CD14-positive monocyte (primary cell): ENCODE data around the gene PLCD3. TPM values are rescaled to one million over a fixed set of nuclear protein-coding genes. Genes with fewer than 3 reads are reported as not detected.

Source experiments
- DNase-seq, 3 donors: peaks; one replicate each; pipeline ENCODE4 v3.0.0-alpha.2; 2011 to 2022
- H2AFZ ChIP-seq: 2 replicates; pipeline ENCODE4 v1.6.0; 2012; ENCODE audit warnings: mild to moderate bottlenecking, low read depth, low read length, inconsistent platforms; ENCODE audit not compliant: insufficient read depth, poor library complexity, severe bottlenecking
- H3K27ac ChIP-seq, 2 donors: 1 replicate in 1 of 2; 2 replicates in 1 of 2; pipeline ENCODE4 v1.5.1; 2012 to 2013; ENCODE audit warnings: low read length in 2 of 2, control low read depth in 1 of 2, inconsistent platforms in 1 of 2, low read depth in 1 of 2, mild to moderate bottlenecking in 1 of 2
- H3K27me3 ChIP-seq, 2 donors: one replicate each; pipeline versions ENCODE4 v1.6.0 to v1.6.1; 2011 to 2013; ENCODE audit warnings: low read length in 2 of 2; ENCODE audit not compliant: control insufficient read depth in 2 of 2, insufficient read depth in 2 of 2
- H3K36me3 ChIP-seq, 2 donors: replicated peaks in 1 of 2; 1 replicate in 1 of 2; 2 replicates in 1 of 2; pipeline versions ENCODE4 v1.5.1 to v1.6.1; 2012 to 2013; ENCODE audit warnings: low read length in 2 of 2, control low read depth in 1 of 2, inconsistent platforms in 1 of 2, mild to moderate bottlenecking in 1 of 2; ENCODE audit not compliant: insufficient read depth in 2 of 2, control insufficient read depth in 1 of 2
- H3K4me1 ChIP-seq, 2 donors: 1 replicate in 1 of 2; 2 replicates in 1 of 2; pipeline versions ENCODE4 v1.5.1 to v1.6.1; 2012 to 2013; ENCODE audit warnings: low read length in 2 of 2, control low read depth in 1 of 2, inconsistent platforms in 1 of 2, mild to moderate bottlenecking in 1 of 2, moderate library complexity in 1 of 2; ENCODE audit not compliant: insufficient read depth in 2 of 2, control insufficient read depth in 1 of 2
- H3K4me2 ChIP-seq: replicated peaks from 2 replicates; pipeline ENCODE3; 2012; ENCODE audit warnings: low read length, moderate library complexity, mild to moderate bottlenecking; ENCODE audit not compliant: poor library complexity, severe bottlenecking; ENCODE audit errors: extremely low read depth
- H3K4me3 ChIP-seq, 3 experiments: fragments of 200-600 bp in 1 of 3; sonication (generic) in 1 of 3; replicated peaks in 1 of 3; 1 replicate in 2 of 3; 2 replicates in 1 of 3; pipeline ENCODE4 v1.5.1; 2011 to 2013; ENCODE audit warnings: low read length in 3 of 3, mild to moderate bottlenecking in 3 of 3, control low read depth in 2 of 3, low read depth in 2 of 3, inconsistent platforms in 1 of 3, moderate library complexity in 1 of 3
- H3K79me2 ChIP-seq: 2 replicates; pipeline ENCODE4 v1.6.0; 2012; ENCODE audit warnings: mild to moderate bottlenecking, control low read depth, inconsistent platforms, low read length, moderate library complexity; ENCODE audit not compliant: insufficient read depth
- H3K9ac ChIP-seq: 2 replicates; pipeline ENCODE4 v1.6.0; 2017; ENCODE audit warnings: low read length, mild to moderate bottlenecking; ENCODE audit not compliant: insufficient read depth, poor library complexity, severe bottlenecking
- H3K9me3 ChIP-seq, 2 donors: replicated peaks in 1 of 2; 1 replicate in 1 of 2; 2 replicates in 1 of 2; pipeline versions ENCODE4 v1.5.1 to v1.6.1; 2012 to 2013; ENCODE audit warnings: low read length in 2 of 2, control low read depth in 1 of 2; ENCODE audit not compliant: control insufficient read depth in 1 of 2, insufficient read depth in 1 of 2
- H4K20me1 ChIP-seq: 2 replicates; pipeline ENCODE4 v1.6.0; 2012; ENCODE audit warnings: mild to moderate bottlenecking, low read length, control low read depth, moderate library complexity; ENCODE audit not compliant: insufficient read depth
- H3K27ac Mint-ChIP-seq, 7 donors: one replicate each; pipeline ENCODE4 v1.8.0; 2020; ENCODE audit warnings: mild to moderate bottlenecking in 7 of 7, mixed read lengths in 7 of 7, moderate library complexity in 6 of 7, inconsistent platforms in 2 of 7
- H3K27me3 Mint-ChIP-seq, 3 donors: one replicate each; pipeline ENCODE4 v1.8.0; 2021 to 2022; ENCODE audit warnings: low read depth in 3 of 3, mild to moderate bottlenecking in 3 of 3, mixed read lengths in 3 of 3, moderate library complexity in 3 of 3, inconsistent platforms in 1 of 3
- H3K36me3 Mint-ChIP-seq, 2 donors: one replicate each; pipeline ENCODE4 v1.8.0; 2020; ENCODE audit warnings: mixed read lengths in 2 of 2, inconsistent platforms in 1 of 2, mild to moderate bottlenecking in 1 of 2
- H3K4me1 Mint-ChIP-seq: one replicate; pipeline ENCODE4 v1.8.0; 2020; ENCODE audit warnings: mild to moderate bottlenecking, mixed read lengths
- H3K4me3 Mint-ChIP-seq, 2 donors: one replicate each; pipeline ENCODE4 v1.8.0; 2020; ENCODE audit warnings: mild to moderate bottlenecking in 2 of 2, mixed read lengths in 2 of 2, moderate library complexity in 1 of 2
- H3K9me3 Mint-ChIP-seq, 7 donors: one replicate each; pipeline ENCODE4 v1.8.0; 2020 to 2022; ENCODE audit warnings: mixed read lengths in 7 of 7, mild to moderate bottlenecking in 6 of 7, moderate library complexity in 6 of 7, inconsistent platforms in 2 of 7
- CTCF ChIP-seq: fragments of 200-600 bp; IDR thresholded peaks from one replicate; pipeline ENCODE4 v1.8.0; 2022; ENCODE audit warnings: antibody characterized with exemption, mild to moderate bottlenecking
- WGBS: methylation state at CpG from one replicate; pipeline ENCODE4 v1.1.5; 2013; ENCODE audit warnings: missing lambda C conversion rate; ENCODE audit not compliant: insufficient coverage; 5-methylcytosine and 5-hydroxymethylcytosine counted together
- intact Hi-C, 2 donors: fragments of 100-400 bp; cut with micrococcal nuclease; formaldehyde crosslinking; loops; one replicate each; pipeline versions ENCODE4 v1.15.0 to v1.15.1; 2023
- polyA plus RNA-seq, 3 donors: library from polyadenylated mRNA; depleted of rRNA in 1 of 3; unstranded in 2 of 3; stranded (reverse) in 1 of 3; fragments of 300-500 nt in 2 of 3; fragments of >200 nt in 1 of 3; fragmentation: Illumina TruSeq in 2 of 3; gene quantifications; 1 replicate in 2 of 3; 2 replicates in 1 of 3; pipeline ENCODE4 v1.2.3, GENCODE V29; 2012 to 2021

Gene PLCD3
- polyA plus RNA-seq, 3 donors = 0.97 to 25.8 (median 2.5) TPM

- Histone ChIP-seq H2AFZ (peak overlapping the region; percentile 85), H3K27ac (peak overlapping the region; percentile 89 to 99)
- intact Hi-C loops = loop anchor here in 1 of 2 donors (10.0 kb wide), 1 partner anchor 168 kb away; the partner anchor contains the start of gene MAP3K14
These were observed 14.2 kb upstream of the PLCD3 start for GRCh38 chr17:45146592-45146889.

DNA sequence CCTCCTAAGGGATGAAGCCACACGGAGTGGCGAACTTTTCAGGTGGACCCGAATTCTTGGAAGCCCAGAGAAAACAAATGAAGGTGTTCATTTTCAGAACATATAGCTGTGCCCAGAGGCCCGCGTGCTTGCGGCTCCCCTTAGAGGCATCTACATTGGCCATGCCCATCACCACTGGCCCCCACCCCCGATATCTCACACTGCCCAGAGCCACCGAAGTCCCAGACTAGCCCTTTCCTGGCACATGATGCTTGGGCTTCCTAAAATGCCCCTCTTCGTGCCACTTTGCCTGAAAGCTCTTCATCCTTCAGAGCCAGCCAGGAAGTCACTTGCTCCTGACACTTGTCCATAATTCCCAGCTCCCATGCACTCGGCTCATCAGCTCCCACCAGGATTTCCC lies 13.9 kb upstream of the PLCD3 start:
- H3K9me3 Mint-ChIP-seq = no peaks in the 10 kb centered on the region
- peaks cover 26% of the 10 kb centered on the region for H4K20me1 ChIP-seq
- no peaks in the 10 kb centered on the region for H3K36me3 ChIP-seq
- intact Hi-C loops = loop anchor here in 1 of 2 donors (10.0 kb wide), 1 partner anchor 169 kb away; the partner anchor contains the start of gene MAP3K14
- H3K4me3 ChIP-seq = no peak overlapping the region
- peaks cover 33% of the 10 kb centered on the region for H3K79me2 ChIP-seq
- peak overlapping the region in 1 of 2 donors; percentile 97 for H3K4me3 Mint-ChIP-seq
- WGBS = 90% methylated on average over 9 of the region's 10 CpGs
- no peaks in the 10 kb centered on the region for H3K27me3 ChIP-seq
- DNase-seq = no peak
- H3K4me1 Mint-ChIP-seq = peaks cover 45% of the 10 kb centered on the region
- H2AFZ ChIP-seq = no peak overlapping the region
- no peak overlapping the region for H3K9ac ChIP-seq
- H3K4me1 ChIP-seq = peaks cover 47 to 61% of the 10 kb centered on the region in 2 donors
- H3K4me2 ChIP-seq = peak overlapping the region; percentile 83
- peaks cover 0 to 2% (median 0%) of the 10 kb centered on the region in 3 donors for H3K27me3 Mint-ChIP-seq
- H3K36me3 Mint-ChIP-seq = no peaks in the 10 kb centered on the region
- H3K27ac ChIP-seq = no peak overlapping the region
- peak overlapping the region in 4 of 7 donors; percentile 74 to 100 (median 90) for H3K27ac Mint-ChIP-seq
- no peak for TF ChIP-seq CTCF
- H3K9me3 ChIP-seq = no peaks in the 10 kb centered on the region

More at GRCh38 chr17:45146592-45146889, 14.2 kb upstream of the PLCD3 start:
- peak overlapping the region; percentile 85 for H3K9ac ChIP-seq
- Mint-ChIP-seq H3K4me1 (peaks cover 49% of the 10 kb centered on the region), H3K4me3 (peak overlapping the region; percentile 88 to 97), H3K27ac (peak overlapping the region; percentile 74 to 100 (median 99)), H3K36me3 (no peaks in the 10 kb centered on the region), H3K27me3 (peaks cover 0 to 2% (median 0%) of the 10 kb centered on the region in 3 donors), H3K9me3 (no peaks in the 10 kb centered on the region)
- 81% methylated on average over 4 of the region's 4 CpGs for WGBS
- DNase-seq = no peak
- peak overlapping the region; percentile 83 for H3K4me2 ChIP-seq
- no peaks in the 10 kb centered on the region for H3K27me3 ChIP-seq
- peaks cover 37% of the 10 kb centered on the region for H3K79me2 ChIP-seq
- peaks cover 30% of the 10 kb centered on the region for H4K20me1 ChIP-seq
- peak overlapping the region in 1 of 3 experiments; percentile 92 for H3K4me3 ChIP-seq
- H3K36me3 ChIP-seq = no peaks in the 10 kb centered on the region
- no peaks in the 10 kb centered on the region for H3K9me3 ChIP-seq
- no peak for TF ChIP-seq CTCF
- H3K4me1 ChIP-seq = peaks cover 51 to 65% of the 10 kb centered on the region in 2 donors
